Measurements from ENCODE around the gene MPND. TPM values are rescaled to one million over a fixed set of nuclear protein-coding genes. Genes with fewer than 3 reads are reported as not detected.

Gene MPND
- total RNA-seq, 2 experiments from 2014 or later: 10.3 to 11.0 TPM

- no peaks in the 10 kb centered on the region for H3K9me3 ChIP-seq (ENCODE audit: control insufficient read depth in 1 of 2, insufficient read depth in 1 of 2, low read length in 2 of 2)
- H3K27ac ChIP-seq (ENCODE audit: low read depth in 1 of 2, low read length in 2 of 2): no peak overlapping the region
- POLR2A ChIA-PET: no interaction called here
- H3K27me3 Mint-ChIP-seq: no peaks in the 10 kb centered on the region
- no peaks in the 10 kb centered on the region for H3K4me1 Mint-ChIP-seq (ENCODE audit: low read depth)
- H3K27me3 ChIP-seq (ENCODE audit: control insufficient read depth in 1 of 2, insufficient read depth in 2 of 2, low read length in 2 of 2): no peaks in the 10 kb centered on the region
- TF ChIP-seq CTCF (IDR thresholded peaks at IDR 0.05): no peak
- H3K36me3 ChIP-seq (ENCODE audit: insufficient read depth, low read length): no peaks in the 10 kb centered on the region
- DNase-seq (peak in 1 of 14 experiments; percentile 47), ATAC-seq (ENCODE audit: poor library complexity) (no peak)
- H3K4me3 ChIP-seq (ENCODE audit: low read length): no peak overlapping the region
- intact Hi-C loops (cut with DNase I, micrococcal nuclease): no loop called here
- H3K36me3 Mint-ChIP-seq (ENCODE audit: low read depth): no peaks in the 10 kb centered on the region
- H3K4me3 Mint-ChIP-seq: no peak overlapping the region
- no peaks in the 10 kb centered on the region for H3K9me3 Mint-ChIP-seq
- no peak overlapping the region for H3K27ac Mint-ChIP-seq
- H3K4me1 ChIP-seq (ENCODE audit: insufficient read depth, low read length): no peaks in the 10 kb centered on the region
- CTCF ChIA-PET: no interaction called here
Measured at GRCh38 chr19:4310247-4311121, 32.9 kb upstream of the MPND start.

GRCh38 chr19:4313847-4314490, 29.4 kb upstream of the MPND start:
- no peak for DNase-seq
- no peak overlapping the region for H3K4me3 Mint-ChIP-seq

GRCh38 chr19:4316956-4317355, 26.4 kb upstream of the MPND start:
- no peaks in the 10 kb centered on the region for H3K27me3 Mint-ChIP-seq
- no peaks in the 10 kb centered on the region for H3K36me3 ChIP-seq (ENCODE audit: insufficient read depth, low read length)
- no peaks in the 10 kb centered on the region for H3K9me3 ChIP-seq (ENCODE audit: control insufficient read depth in 1 of 2, insufficient read depth in 1 of 2, low read length in 2 of 2)
- H3K36me3 Mint-ChIP-seq (ENCODE audit: low read depth): no peaks in the 10 kb centered on the region
- intact Hi-C loops (cut with DNase I, micrococcal nuclease): no loop called here
- H3K4me1 ChIP-seq (ENCODE audit: insufficient read depth, low read length): no peaks in the 10 kb centered on the region
- ChIA-PET POLR2A (no interaction called here), CTCF (no interaction called here)
- no peak overlapping the region for H3K27ac Mint-ChIP-seq
- no peak for TF ChIP-seq CTCF (IDR thresholded peaks at IDR 0.05)
- H3K27ac ChIP-seq (ENCODE audit: low read depth in 1 of 2, low read length in 2 of 2): no peak overlapping the region
- H3K27me3 ChIP-seq (ENCODE audit: control insufficient read depth in 1 of 2, insufficient read depth in 2 of 2, low read length in 2 of 2): no peaks in the 10 kb centered on the region
- ATAC-seq (ENCODE audit: poor library complexity) (no peak), DNase-seq (no peak)
- H3K4me3 ChIP-seq (ENCODE audit: low read length): no peak overlapping the region
- peaks cover 2% of the 10 kb centered on the region for H3K9me3 Mint-ChIP-seq
- H3K4me1 Mint-ChIP-seq (ENCODE audit: low read depth): no peaks in the 10 kb centered on the region
- H3K4me3 Mint-ChIP-seq: no peak overlapping the region

More at GRCh38 chr19:4313847-4314490, 29.4 kb upstream of the MPND start:
- Histone ChIP-seq H3K4me1 (ENCODE audit: insufficient read depth, low read length) (no peaks in the 10 kb centered on the region), H3K36me3 (ENCODE audit: insufficient read depth, low read length) (no peaks in the 10 kb centered on the region), H3K9me3 (ENCODE audit: control insufficient read depth in 1 of 2, insufficient read depth in 1 of 2, low read length in 2 of 2) (no peaks in the 10 kb centered on the region), H3K4me3 (ENCODE audit: low read length) (no peak overlapping the region), H3K27me3 (ENCODE audit: control insufficient read depth in 1 of 2, insufficient read depth in 2 of 2, low read length in 2 of 2) (no peaks in the 10 kb centered on the region), H3K27ac (ENCODE audit: low read depth in 1 of 2, low read length in 2 of 2) (no peak overlapping the region)
- ChIA-PET CTCF (no interaction called here), POLR2A (interaction anchor here (1.0 kb wide), 1 partner anchor 11 kb away, joined by 3 read pairs; no protein-coding TSS in a partner anchor)
- no peaks in the 10 kb centered on the region for H3K9me3 Mint-ChIP-seq
- TF ChIP-seq CTCF (IDR thresholded peaks at IDR 0.05): no peak
- no peaks in the 10 kb centered on the region for H3K4me1 Mint-ChIP-seq (ENCODE audit: low read depth)
- H3K36me3 Mint-ChIP-seq (ENCODE audit: low read depth): no peaks in the 10 kb centered on the region
- no peak overlapping the region for H3K27ac Mint-ChIP-seq
- ATAC-seq (ENCODE audit: poor library complexity): no peak
- H3K27me3 Mint-ChIP-seq: no peaks in the 10 kb centered on the region
- intact Hi-C loops (cut with DNase I, micrococcal nuclease): no loop called here
